Right renal cortex interstitium (tissue), 3 donors: ENCODE measurements around the gene USP9Y. TPM values are rescaled to one million over a fixed set of nuclear protein-coding genes. Genes with fewer than 3 reads are reported as not detected.

ENCODE experiments used
- polyA plus RNA-seq, 3 donors: library from polyadenylated mRNA; unstranded; fragments of 120-200 nt; gene quantifications; one replicate each; pipeline ENCODE4 v1.2.1, GENCODE V29; 2013; ENCODE audit not compliant: insufficient read length in 3 of 3

Gene USP9Y
- polyA plus RNA-seq, 3 donors, result 43.5 to 45.1 (median 44.2) TPM

Other genes starting within 250 kb of the USP9Y start
- 100 to 1,000 TPM; 117 to 131 (median 124) TPM for gene DDX3Y, start 203.6 kb downstream of the USP9Y start, polyA plus RNA-seq